ENCODE measurements around the gene PACC1. TPM values are rescaled to one million over a fixed set of nuclear protein-coding genes. Genes with fewer than 3 reads are reported as not detected.
"Not testable (repeated sequence)": the region's sequence is repeated elsewhere in the genome, so short reads cannot be mapped to it uniquely, and the experiment has no call there.

Gene PACC1
- total RNA-seq, 1 donor = 55.7 TPM

- no peak for DNase-seq (ENCODE audit: low read depth in 2 of 3, low spot score in 2 of 3)
Measured at GRCh38 chr1:212401838-212402582, 12.7 kb downstream of the PACC1 start.

GRCh38 chr1:212401042-212401441 lies 13.6 kb downstream of the PACC1 start:
- DNase-seq (ENCODE audit: low read depth in 2 of 3, low spot score in 2 of 3) = no peak

- no peak for DNase-seq (ENCODE audit: low read depth in 2 of 3, low spot score in 2 of 3)
Measured at GRCh38 chr1:212397171-212397570, 17.5 kb downstream of the PACC1 start.

DNA sequence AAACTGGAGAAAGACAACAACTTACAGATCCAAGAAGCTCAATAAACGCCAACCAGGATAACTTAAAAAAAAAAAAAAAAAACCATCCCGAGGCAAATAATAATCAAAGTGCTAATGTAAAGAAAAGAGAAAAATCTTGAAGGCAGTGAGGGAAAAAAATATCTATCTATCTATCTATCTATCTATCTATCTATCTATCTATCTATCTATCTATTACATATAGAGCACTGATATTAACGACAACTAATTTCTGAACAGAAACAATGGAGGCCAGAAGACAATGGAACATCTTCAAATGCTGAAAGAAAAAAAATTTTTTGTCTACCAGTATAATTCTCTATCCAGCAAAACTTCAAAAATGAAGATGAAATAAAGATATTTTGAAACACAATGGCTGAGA lies 18.0 kb downstream of the PACC1 start:
- peak in 1 of 3 donors; percentile 42 for DNase-seq (ENCODE audit: low read depth in 2 of 3, low spot score in 2 of 3)

DNA sequence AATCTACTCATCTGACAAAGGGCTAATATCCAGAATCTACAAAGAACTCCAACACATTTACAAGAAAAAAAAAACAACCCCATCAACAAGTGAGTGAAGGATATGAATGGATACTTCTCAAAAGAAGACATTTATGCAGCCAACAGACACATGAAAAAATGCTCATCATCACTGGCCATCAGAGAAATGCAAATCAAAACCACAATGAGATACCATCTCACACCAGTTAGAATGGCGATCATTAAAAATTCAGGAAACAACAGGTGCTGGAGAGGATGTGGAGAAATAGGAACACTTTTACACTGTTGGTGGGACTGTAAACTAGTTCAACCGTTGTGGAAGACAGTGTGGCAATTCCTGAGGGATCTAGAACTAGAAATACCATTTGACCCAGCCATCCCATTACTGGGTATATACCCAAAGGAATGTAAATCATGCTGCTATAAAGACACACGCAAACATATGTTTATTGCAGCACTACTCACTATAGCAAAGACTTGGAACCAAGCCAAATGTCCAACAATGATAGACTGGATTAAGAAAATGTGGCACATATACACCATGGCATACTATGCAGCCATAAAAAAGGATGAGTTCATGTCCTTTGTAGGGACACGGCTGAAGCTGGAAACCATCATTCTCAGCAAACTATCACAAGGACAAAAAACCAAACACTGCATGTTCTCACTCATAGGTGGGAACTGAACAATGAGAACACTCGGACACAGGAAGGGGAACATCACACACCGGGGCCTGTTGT lies 18.8 kb downstream of the PACC1 start:
- not testable (repeated sequence) for DNase-seq (ENCODE audit: low read depth in 2 of 3, low spot score in 2 of 3)

DNA sequence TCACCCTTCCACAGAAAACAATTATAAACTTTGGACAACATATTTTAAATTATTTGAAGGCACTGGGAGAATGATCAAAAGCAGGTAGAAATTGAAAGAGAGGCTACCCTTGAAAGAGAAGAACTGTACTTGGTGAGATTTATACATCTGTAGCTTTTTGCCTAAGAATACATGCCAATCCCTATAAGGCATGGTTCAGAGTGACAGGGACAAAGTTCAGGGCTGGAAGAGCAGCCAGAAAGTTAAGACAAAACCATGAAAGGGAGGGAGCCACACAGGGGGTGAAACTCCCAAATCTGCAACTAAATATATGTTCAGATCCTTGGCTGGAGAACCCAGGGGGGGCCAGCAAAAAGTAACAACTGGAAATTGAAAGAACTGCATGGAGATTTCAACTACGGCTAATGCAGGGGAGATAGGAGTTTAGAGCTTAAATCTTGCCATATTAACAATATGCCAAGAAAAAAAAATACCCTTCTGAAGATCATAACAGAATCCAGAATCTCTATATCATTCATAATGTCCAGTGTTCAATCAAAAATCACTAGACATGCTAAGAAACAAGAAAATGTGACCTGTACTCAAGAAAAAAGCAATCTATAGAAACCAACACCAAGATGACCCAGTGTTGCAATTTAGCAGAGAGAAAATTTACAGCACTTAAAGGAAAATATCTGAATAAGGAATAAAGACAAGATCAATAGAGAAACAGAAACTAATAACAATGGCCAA lies 25.5 kb downstream of the PACC1 start:
- no peak for DNase-seq (ENCODE audit: low read depth in 2 of 3, low spot score in 2 of 3)

- no peak for DNase-seq (ENCODE audit: low read depth in 2 of 3, low spot score in 2 of 3)
Measured at GRCh38 chr1:212386029-212386428, 28.7 kb downstream of the PACC1 start.

- no peak for DNase-seq (ENCODE audit: low read depth in 2 of 3, low spot score in 2 of 3)
Measured at GRCh38 chr1:212381397-212382035, 33.2 kb downstream of the PACC1 start.

DNA sequence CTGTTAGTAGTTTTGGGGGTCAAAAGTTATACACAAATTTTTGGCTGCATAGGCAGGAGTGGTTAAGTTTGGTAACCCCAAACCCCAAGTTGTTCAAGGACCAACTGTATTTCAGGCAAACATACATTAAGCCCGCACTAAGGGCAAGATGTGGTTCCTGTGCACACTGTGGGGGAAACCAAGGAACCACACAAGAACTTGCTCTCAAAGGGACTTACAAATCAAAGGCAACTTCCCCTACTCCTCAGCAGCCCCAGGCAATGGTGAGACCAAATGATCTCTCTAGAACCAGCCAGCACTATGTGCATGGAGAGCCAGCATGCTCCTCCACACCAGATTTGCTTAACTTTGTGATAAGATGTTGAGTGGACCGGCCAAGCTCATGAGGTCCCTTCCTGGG lies 35.3 kb downstream of the PACC1 start:
- DNase-seq (ENCODE audit: low read depth in 2 of 3, low spot score in 2 of 3) = no peak

- DNase-seq (ENCODE audit: low read depth in 2 of 3, low spot score in 2 of 3) = no peak
Measured at GRCh38 chr1:212377644-212378043, 37.0 kb downstream of the PACC1 start.

- no peak for DNase-seq (ENCODE audit: low read depth in 2 of 3, low spot score in 2 of 3)
Measured at GRCh38 chr1:212375986-212376385, 38.7 kb downstream of the PACC1 start.

- DNase-seq (ENCODE audit: low read depth in 2 of 3, low spot score in 2 of 3) = peak; percentile 23 to 85 (median 61)
Measured at GRCh38 chr1:212368073-212368484, 46.6 kb downstream of the PACC1 start.

DNA sequence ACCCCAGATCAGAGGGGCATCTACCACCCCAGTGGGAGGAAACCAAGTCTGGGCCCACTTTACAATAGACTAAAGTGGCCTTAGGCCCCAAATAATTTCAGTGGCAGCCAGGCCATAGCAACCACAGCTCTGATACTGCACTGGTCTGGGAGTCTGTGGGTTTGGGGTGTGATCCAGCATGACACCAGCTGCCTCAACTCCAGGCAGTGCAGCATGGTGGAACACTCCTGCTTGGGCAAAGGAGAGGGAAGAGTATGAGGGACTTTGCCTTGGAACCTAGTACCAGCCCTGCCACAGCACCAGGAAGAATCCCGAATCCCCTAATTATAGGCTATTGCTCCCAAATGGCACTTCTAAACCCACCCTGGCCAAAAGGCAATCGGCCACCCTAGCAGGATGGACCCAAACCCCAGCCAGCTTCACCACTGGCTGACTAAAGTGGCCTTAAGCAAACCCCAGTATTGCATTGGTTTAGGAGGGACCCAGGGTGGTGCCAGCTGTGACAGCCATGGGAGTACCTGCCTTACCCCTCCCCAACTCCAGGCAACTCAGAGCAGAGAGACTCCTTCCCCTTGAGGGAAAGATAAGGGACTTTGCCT lies 47.1 kb downstream of the PACC1 start:
- DNase-seq (ENCODE audit: low read depth in 2 of 3, low spot score in 2 of 3) = no peak

DNA sequence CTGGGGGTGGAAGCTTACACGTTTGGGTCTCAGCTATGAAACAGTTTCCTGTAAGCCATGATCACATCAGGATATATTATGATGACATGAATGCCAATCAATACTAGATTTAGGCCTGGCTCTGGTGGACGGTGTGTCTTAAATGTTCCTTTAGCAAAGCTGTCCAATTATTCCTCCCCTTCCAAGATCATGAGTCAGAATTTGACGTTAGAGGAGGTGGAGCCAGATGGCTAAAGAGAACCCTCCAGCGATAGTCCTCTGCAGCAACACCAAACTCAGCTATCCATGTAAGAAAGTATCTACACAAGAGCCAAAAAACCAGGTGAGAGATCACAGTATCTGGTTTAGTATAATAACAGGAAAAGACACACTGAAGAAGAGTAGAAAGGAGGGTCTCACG lies 47.8 kb downstream of the PACC1 start:
- no peak for DNase-seq (ENCODE audit: low read depth in 2 of 3, low spot score in 2 of 3)

GRCh38 chr1:212364985-212365384 lies 49.7 kb downstream of the PACC1 start:
- DNase-seq (ENCODE audit: low read depth in 2 of 3, low spot score in 2 of 3) = no peak

DNA sequence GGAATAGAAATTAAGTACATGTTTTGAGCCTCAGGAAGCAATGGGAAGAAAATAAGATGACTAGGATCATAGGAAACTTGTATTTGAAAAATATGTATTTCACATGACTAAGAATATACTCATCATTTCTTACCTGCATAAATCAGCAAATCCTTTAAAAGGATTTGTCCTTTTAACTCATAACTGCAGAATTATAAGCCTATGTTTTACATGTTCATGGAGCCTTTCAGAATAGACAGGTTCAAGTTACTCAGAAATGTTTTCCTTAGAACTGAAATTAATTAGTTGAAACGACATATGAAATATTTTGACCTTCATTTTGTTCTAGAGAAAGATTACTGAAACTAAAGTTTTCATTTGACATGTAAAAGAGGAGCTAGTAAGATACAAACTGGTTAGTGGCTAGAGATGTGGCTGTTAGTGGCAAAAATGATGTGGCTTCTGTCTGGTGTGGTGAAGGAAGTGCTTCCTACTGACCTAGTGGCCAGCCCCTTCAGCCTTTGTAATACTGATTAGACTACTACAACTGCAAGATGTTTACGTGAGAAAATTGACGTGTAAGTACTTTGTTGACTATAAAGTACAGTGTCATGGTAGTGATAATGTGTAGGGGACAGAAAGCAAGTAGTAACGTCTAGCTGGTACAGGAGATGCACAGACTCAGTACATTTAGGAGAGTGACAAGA lies 54.7 kb downstream of the PACC1 start:
- DNase-seq (ENCODE audit: low read depth in 2 of 3, low spot score in 2 of 3) = no peak

DNA sequence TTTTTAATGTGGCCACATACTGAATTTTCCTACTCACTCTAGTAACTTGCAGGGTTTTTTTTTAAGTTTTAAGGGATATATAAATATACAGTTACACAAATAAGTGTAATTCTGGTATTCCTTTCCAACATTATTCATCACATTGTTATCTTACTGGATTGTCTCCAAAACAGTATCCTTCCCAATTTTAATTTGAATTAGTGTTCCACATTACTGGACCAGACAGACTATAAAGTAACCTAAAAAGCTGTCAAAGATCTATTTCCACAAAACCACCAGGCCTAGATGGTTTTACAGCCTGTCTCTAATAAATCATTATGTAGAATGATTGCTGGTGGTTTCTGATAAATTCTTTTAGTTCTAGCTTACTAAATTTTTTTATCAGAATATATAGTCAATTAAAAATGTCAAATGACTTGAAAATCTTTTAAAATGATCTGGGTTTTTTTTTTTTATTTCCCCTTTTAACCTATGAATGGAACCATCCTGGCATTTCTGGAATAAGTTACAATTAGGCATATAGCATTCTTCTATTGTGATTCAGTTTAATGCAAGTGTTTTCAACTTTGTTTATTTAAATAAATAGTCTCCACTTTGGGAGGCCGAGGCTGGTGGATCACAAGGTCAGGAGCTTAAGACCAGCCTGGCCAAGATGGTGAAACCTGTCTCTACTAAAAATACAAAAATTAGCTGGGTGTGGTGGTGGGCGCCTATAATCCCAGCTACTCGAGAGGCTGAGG lies 59.3 kb downstream of the PACC1 start:
- DNase-seq (ENCODE audit: low read depth in 2 of 3, low spot score in 2 of 3) = no peak

DNA sequence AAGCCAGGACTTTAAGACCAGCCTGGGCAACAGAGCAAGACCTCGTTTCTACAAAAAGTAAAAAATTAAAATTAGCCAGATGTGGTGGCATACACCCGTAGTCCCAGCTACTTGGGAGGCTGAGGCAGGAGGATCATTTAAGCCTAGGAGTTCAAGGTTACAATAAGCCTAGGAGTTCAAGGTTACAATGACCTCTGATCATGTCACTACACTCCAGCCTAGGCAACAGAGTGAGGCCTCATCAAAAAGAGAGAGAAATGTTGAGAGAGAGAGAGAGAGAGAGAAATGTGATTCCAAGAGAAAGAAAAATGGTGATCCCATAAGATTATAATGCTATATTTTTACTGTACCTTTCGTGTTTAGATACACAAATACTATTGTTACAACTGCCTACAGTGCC lies 60.2 kb downstream of the PACC1 start:
- DNase-seq (ENCODE audit: low read depth in 2 of 3, low spot score in 2 of 3) = no peak

DNA sequence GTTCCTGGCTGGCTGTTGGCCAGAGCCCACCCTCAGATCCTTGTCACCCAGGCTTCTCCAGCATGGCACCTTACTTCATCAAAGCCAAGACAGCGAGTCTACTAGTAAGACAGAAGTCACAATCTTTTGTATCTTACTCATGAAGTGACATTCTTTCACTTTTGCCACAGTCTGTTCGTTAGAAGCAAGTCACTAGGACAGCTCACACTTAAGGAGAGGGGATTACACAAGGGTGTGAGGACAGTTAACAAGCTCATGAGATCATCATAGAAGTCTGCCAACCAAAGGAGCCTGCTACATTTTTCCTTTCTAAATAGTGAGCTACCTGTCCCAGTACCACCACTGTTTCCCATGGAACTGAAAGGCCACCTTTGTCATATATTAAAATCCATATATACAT lies 61.5 kb downstream of the PACC1 start:
- no peak for DNase-seq (ENCODE audit: low read depth in 2 of 3, low spot score in 2 of 3)
